Gastroesophageal sphincter (tissue), 4 donors: ENCODE data around the gene FAM3B. TPM values are rescaled to one million over a fixed set of nuclear protein-coding genes. Genes with fewer than 3 reads are reported as not detected.

Experiments used
- ATAC-seq: fragments of 150-250 bp; one replicate; pipeline ENCODE4 v1.9.1; 2016; ENCODE audit warnings: mild to moderate bottlenecking, moderate library complexity
- H3K27ac ChIP-seq, 4 donors: fragments of 200-600 bp; sonication (generic) in 3 of 4; 1 replicate in 3 of 4; 2 replicates in 1 of 4; pipeline ENCODE4 v1.5.1; 2016 to 2019
- H3K27me3 ChIP-seq: fragments of 200-600 bp; sonication (generic); one replicate; pipeline ENCODE4 v1.5.1; 2019
- H3K36me3 ChIP-seq, 2 donors: fragments of 200-600 bp; sonication (generic); one replicate each; pipeline ENCODE4 v1.5.1; 2019; ENCODE audit warnings: control low read depth in 1 of 2
- H3K4me1 ChIP-seq, 3 donors: fragments of 200-600 bp; sonication (generic); 1 replicate in 2 of 3; 2 replicates in 1 of 3; pipeline ENCODE4 v1.5.1; 2016 to 2019; ENCODE audit warnings: control low read depth in 2 of 3
- H3K4me3 ChIP-seq, 2 donors: fragments of 200-600 bp; sonication (generic); one replicate each; pipeline ENCODE4 v1.5.1; 2019; ENCODE audit warnings: mild to moderate bottlenecking in 1 of 2, moderate library complexity in 1 of 2
- H3K9me3 ChIP-seq, 3 donors: fragments of 200-600 bp; sonication (generic); one replicate each; pipeline ENCODE4 v1.5.1; 2017 to 2019; ENCODE audit warnings: control low read depth in 2 of 3
- EP300 ChIP-seq: sonication (generic); formaldehyde crosslinking; IDR thresholded peaks from one replicate; pipeline ENCODE4 v1.6.1; 2017; ENCODE audit warnings: antibody characterized with exemption, mild to moderate bottlenecking
- POLR2A ChIP-seq, 2 donors: fragments of 450-650 bp; IDR thresholded peaks; one replicate each; pipeline ENCODE4 v1.6.1; 2017; ENCODE audit warnings: antibody characterized with exemption in 2 of 2, mild to moderate bottlenecking in 2 of 2, moderate library complexity in 1 of 2
- POLR2AphosphoS5 ChIP-seq: sonication (generic); formaldehyde crosslinking; IDR thresholded peaks from one replicate; pipeline ENCODE4 v1.6.1; 2017; ENCODE audit warnings: antibody characterized with exemption
- WGBS, 2 donors: methylation state at CpG; one replicate each; pipeline ENCODE4 v1.1.5; 2018; ENCODE audit warnings: low coverage in 1 of 2; 5-methylcytosine and 5-hydroxymethylcytosine counted together
- total RNA-seq, 4 donors: library from RNA; depleted of rRNA; stranded (reverse); fragments of >200 nt; gene quantifications; one replicate each; pipeline ENCODE4 v1.1.0, GENCODE V29; 2016
- TF ChIP-seq, protein P1 (sequence below), 4 experiments: fragments of 200-600 bp in 2 of 4; fragments of 450-650 bp in 2 of 4; sonication (generic) in 1 of 4; IDR thresholded peaks; one replicate each; pipeline ENCODE4 v1.5.1; 2017 to 2019; ENCODE audit warnings: antibody characterized with exemption in 4 of 4, mild to moderate bottlenecking in 2 of 4, moderate library complexity in 2 of 4

FAM3B gene
- total RNA-seq, 4 donors from 2014 or later: 0.31 to 7.1 TPM; not detected in 2

DNA sequence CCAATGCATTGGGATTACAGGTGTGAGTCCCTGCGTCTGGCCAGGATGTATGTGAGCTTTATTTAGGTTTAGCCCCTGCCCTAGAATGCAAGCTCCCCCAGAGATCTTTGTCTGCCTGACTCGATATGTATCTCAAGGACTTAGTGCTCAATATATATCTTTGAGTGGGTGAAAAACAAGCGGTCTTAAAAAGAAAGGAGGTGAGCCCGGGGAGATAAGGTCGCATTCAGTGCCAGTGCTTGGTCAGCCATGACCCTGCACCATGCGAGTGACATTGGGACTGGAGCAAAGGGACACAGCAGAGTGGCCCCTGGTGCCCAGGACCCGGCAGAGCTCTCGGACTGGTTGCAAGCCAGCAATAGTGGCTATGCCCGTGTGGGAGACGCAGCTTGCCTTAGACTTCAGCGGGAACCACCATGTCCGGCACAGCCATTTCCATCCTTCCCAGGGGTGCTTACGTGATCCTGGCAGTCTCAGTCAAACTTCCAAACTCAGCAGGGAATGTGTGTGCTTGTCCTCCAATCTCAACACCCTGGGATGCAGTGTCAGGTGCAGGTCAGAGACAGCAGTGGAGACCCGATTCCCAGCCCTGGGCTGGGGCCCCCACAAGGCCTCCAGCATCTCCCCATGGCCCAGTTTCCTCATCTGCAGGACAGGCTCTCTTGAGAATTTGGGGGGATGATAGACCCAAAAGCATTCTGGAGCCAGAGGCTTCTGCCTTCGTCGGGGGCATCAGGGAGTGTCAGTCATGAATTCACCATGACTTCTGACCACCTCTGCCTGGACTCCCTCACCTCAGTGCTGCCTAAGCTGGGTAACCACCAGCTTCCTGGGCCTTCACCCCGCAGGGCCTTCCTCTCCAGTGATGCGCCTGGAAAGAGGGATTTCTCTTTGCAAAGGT, 47.0 kb downstream of the FAM3B start:
- Histone ChIP-seq H3K4me3 (no peak overlapping the region), H3K27ac (no peak overlapping the region)

DNA sequence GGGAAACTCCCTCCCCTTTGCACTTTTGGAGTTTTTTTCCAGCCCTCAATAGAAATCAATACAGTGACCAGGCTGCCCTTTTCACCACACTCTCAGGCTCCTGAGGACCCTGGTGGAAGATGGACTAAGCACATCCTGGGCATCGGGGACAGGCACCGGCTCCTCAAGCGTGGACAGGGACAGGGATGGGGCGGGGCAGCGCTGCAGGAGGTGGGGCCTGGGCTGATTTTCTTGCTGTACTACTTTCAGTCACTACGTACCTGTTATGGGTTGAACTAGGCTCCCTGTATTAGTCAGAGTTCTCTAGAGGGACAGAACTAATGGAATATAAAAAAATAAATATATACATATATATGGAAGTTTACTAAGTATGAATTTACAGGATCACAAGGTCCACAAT, 47.7 kb downstream of the FAM3B start:
- no peak for ATAC-seq
- TF ChIP-seq, protein P1, sequence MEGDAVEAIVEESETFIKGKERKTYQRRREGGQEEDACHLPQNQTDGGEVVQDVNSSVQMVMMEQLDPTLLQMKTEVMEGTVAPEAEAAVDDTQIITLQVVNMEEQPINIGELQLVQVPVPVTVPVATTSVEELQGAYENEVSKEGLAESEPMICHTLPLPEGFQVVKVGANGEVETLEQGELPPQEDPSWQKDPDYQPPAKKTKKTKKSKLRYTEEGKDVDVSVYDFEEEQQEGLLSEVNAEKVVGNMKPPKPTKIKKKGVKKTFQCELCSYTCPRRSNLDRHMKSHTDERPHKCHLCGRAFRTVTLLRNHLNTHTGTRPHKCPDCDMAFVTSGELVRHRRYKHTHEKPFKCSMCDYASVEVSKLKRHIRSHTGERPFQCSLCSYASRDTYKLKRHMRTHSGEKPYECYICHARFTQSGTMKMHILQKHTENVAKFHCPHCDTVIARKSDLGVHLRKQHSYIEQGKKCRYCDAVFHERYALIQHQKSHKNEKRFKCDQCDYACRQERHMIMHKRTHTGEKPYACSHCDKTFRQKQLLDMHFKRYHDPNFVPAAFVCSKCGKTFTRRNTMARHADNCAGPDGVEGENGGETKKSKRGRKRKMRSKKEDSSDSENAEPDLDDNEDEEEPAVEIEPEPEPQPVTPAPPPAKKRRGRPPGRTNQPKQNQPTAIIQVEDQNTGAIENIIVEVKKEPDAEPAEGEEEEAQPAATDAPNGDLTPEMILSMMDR (IDR thresholded peaks at IDR 0.05): no peak
- TF ChIP-seq POLR2AphosphoS5 (no peak), POLR2A (IDR thresholded peaks at IDR 0.05) (no peak), EP300 (no peak)
- H3K4me1 ChIP-seq: peaks cover 0 to 63% (median 5%) of the 10 kb centered on the region in 3 donors
- no peak overlapping the region for H3K27ac ChIP-seq
- no peaks in the 10 kb centered on the region for H3K9me3 ChIP-seq
- no peak overlapping the region for H3K4me3 ChIP-seq
- H3K27me3 ChIP-seq: peaks cover 24% of the 10 kb centered on the region
- 94 to 100% methylated on average over 1 to 3 of the region's 6 CpGs for WGBS, 2 donors
- no peaks in the 10 kb centered on the region for H3K36me3 ChIP-seq

More for the DNA sequence above, 47.0 kb downstream of the FAM3B start:
- no peaks in the 10 kb centered on the region for H3K9me3 ChIP-seq
- H3K36me3 ChIP-seq: no peaks in the 10 kb centered on the region
- peaks cover 0 to 56% (median 0%) of the 10 kb centered on the region in 3 donors for H3K4me1 ChIP-seq
- H3K27me3 ChIP-seq: peaks cover 17% of the 10 kb centered on the region
- no peak for ATAC-seq
- TF ChIP-seq POLR2AphosphoS5 (no peak), EP300 (no peak), POLR2A (IDR thresholded peaks at IDR 0.05) (no peak)
- TF ChIP-seq, protein P1 (IDR thresholded peaks at IDR 0.05): no peak
- WGBS, 2 donors: 95 to 98% methylated on average over 9 to 13 of the region's 18 CpGs

DNA sequence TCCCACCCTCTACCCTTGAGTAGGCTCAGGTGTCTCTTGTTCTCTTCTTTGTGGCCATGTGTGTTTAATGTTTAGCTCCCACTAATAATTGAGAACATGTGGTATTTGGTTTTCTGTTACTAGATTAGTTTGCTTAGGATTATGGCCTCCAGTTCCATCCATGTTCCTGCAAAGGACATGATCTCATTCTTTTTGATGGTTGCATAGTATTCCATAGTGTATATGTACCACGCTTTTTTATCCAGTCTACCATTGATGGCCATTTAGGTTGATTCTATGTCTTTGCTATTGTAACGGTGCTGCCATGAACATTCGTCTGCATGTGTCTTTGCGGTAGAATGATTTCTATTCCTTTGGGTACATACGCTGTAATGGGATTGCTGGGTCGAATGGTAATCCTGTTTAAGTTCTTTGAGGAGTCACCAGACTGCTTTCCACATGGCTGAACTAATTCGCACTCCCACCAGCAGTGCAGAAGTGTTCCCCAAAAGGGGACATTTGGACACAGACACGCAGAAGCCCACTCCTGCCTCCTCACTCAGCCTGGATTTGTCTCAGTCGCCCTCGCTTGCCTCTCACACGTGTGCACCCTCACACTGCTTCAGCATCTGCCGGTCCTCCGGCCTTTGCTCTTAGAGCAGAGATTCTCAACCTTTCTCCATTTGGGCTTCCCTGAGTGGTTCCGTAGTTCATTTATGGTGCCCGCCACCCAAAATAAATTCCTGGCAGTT, 48.9 kb downstream of the FAM3B start:
- TF ChIP-seq EP300 (no peak), POLR2A (IDR thresholded peaks at IDR 0.05) (no peak), POLR2AphosphoS5 (no peak)
- TF ChIP-seq, protein P1 (IDR thresholded peaks at IDR 0.05): no peak
- ATAC-seq: no peak
- Histone ChIP-seq H3K36me3 (no peaks in the 10 kb centered on the region), H3K4me3 (no peak overlapping the region), H3K9me3 (no peaks in the 10 kb centered on the region), H3K4me1 (peaks cover 0 to 64% (median 6%) of the 10 kb centered on the region in 3 donors), H3K27me3 (peaks cover 36% of the 10 kb centered on the region), H3K27ac (no peak overlapping the region)
- 94 to 99% methylated on average over 5 to 13 of the region's 15 CpGs for WGBS, 2 donors

DNA sequence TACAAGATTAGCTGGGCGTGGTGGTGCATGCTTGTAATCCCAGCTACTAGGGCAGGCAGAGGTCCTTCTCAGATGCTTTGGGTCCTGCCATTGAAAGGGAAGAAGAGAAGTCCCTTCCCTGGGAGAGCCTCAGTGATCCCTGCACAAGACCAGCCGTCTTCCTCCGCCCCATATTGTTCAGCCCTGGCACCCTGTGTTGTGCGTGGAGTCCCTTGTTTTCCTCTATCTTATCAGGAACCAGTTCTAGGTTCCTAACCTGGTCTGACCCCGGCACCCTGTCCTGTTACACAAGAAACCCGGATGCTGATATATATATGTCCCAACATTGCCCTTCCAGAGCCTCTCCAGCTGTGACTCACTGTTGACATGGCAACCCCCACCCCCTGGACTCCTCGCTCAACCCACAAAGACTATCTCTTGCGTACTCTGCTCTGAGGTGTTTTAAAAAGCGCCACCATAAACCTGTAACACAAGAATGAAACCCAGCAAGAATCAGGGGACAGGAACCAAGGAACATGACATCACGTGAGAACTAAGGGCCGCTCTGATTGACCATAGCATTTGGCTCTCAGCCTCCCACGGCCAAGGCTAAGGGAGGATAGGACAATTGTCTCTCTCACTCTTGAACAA, 50.0 kb downstream of the FAM3B start:
- peaks cover 0 to 63% (median 6%) of the 10 kb centered on the region in 3 donors for H3K4me1 ChIP-seq
- H3K9me3 ChIP-seq: no peaks in the 10 kb centered on the region
- WGBS, 2 donors: 77 to 84% methylated on average over 4 to 12 of the region's 12 CpGs
- TF ChIP-seq POLR2AphosphoS5 (no peak), POLR2A (IDR thresholded peaks at IDR 0.05) (no peak), EP300 (no peak)
- TF ChIP-seq, protein P1 (IDR thresholded peaks at IDR 0.05): no peak
- no peak overlapping the region for H3K4me3 ChIP-seq
- peak overlapping the region in 1 of 4 donors; percentile 4 for H3K27ac ChIP-seq
- no peaks in the 10 kb centered on the region for H3K36me3 ChIP-seq
- peaks cover 43% of the 10 kb centered on the region for H3K27me3 ChIP-seq
- no peak for ATAC-seq
